GM18861 (cell line): ENCODE data around the gene SERAC1.

Source experiments
- ATAC-seq: cut with Tn5 transposase; IDR thresholded peaks from one replicate; pipeline ENCODE4 v1.9.1; 2021; ENCODE audit not compliant: unreplicated experiment

SERAC1 gene

GRCh38 chr6:158060455-158061360 is 107.4 kb downstream of the SERAC1 start:
- ATAC-seq = no peak
